Right lobe of liver (tissue), 4 donors: ENCODE data around the gene SOX18.

Experiments
- POLR2A ChIP-seq: fragments of 450-650 bp; IDR thresholded peaks from one replicate; pipeline ENCODE4 v1.6.1; 2017; ENCODE audit warnings: antibody characterized with exemption, mild to moderate bottlenecking
- TF ChIP-seq, protein P1 (sequence below), 4 donors: fragments of 200-600 bp in 3 of 4; fragments of 450-650 bp in 1 of 4; IDR thresholded peaks; one replicate each; pipeline versions ENCODE4 v1.5.1 to v1.8.0; 2016 to 2022; ENCODE audit warnings: antibody characterized with exemption in 4 of 4, mild to moderate bottlenecking in 2 of 4
- donor health status: DM: no; HTN: no; CAD: no.
- donor health status: DM: no; HTN: no; CAD: no.
- donor health status: DM: no; HTN: yes; CAD: no.

GRCh38 chr20:64056639-64056888 is 7.1 kb upstream of the SOX18 start:
- TF ChIP-seq, protein P1, sequence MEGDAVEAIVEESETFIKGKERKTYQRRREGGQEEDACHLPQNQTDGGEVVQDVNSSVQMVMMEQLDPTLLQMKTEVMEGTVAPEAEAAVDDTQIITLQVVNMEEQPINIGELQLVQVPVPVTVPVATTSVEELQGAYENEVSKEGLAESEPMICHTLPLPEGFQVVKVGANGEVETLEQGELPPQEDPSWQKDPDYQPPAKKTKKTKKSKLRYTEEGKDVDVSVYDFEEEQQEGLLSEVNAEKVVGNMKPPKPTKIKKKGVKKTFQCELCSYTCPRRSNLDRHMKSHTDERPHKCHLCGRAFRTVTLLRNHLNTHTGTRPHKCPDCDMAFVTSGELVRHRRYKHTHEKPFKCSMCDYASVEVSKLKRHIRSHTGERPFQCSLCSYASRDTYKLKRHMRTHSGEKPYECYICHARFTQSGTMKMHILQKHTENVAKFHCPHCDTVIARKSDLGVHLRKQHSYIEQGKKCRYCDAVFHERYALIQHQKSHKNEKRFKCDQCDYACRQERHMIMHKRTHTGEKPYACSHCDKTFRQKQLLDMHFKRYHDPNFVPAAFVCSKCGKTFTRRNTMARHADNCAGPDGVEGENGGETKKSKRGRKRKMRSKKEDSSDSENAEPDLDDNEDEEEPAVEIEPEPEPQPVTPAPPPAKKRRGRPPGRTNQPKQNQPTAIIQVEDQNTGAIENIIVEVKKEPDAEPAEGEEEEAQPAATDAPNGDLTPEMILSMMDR (IDR thresholded peaks at IDR 0.05) = no peak
- TF ChIP-seq POLR2A = no peak
